Keratinocyte (primary cell): ENCODE measurements around the gene EGFL8. TPM values are rescaled to one million over a fixed set of nuclear protein-coding genes. Genes with fewer than 3 reads are reported as not detected.

ENCODE experiments used
- DNase-seq: peaks from one replicate; pipeline ENCODE4 v3.0.0-alpha.2; 2011; ENCODE audit warnings: low read depth, missing footprints, low spot score
- FAIRE-seq: peaks from 2 replicates; lab custom pipeline; 2011; peaks lifted over from hg19 to GRCh38; lab: Jason Lieb, UNC
- H2AFZ ChIP-seq: 2 replicates; pipeline ENCODE4 v1.6.0; 2012; ENCODE audit warnings: low read length, control low read depth, inconsistent platforms; ENCODE audit not compliant: control insufficient read depth
- H3K27ac ChIP-seq: 2 replicates; pipeline ENCODE4 v1.5.1; 2011; ENCODE audit warnings: low read length; ENCODE audit not compliant: control insufficient read depth, insufficient read depth
- H3K27me3 ChIP-seq: 3 replicates; pipeline ENCODE4 v1.6.0; 2011; ENCODE audit warnings: low read length; ENCODE audit not compliant: control insufficient read depth, insufficient read depth; ENCODE audit errors: extremely low read depth
- H3K36me3 ChIP-seq, 2 experiments: 2 replicates in 1 of 2; 3 replicates in 1 of 2; pipeline ENCODE4 v1.5.1; 2011; ENCODE audit warnings: low read length in 2 of 2, mild to moderate bottlenecking in 1 of 2; ENCODE audit not compliant: control insufficient read depth in 2 of 2, insufficient read depth in 2 of 2; ENCODE audit errors: extremely low read depth in 1 of 2
- H3K4me1 ChIP-seq: 3 replicates; pipeline ENCODE4 v1.5.1; 2011; ENCODE audit warnings: low read length; ENCODE audit not compliant: control insufficient read depth, insufficient read depth; ENCODE audit errors: extremely low read depth
- H3K4me2 ChIP-seq: 3 replicates; pipeline ENCODE4 v1.6.0; 2011; ENCODE audit warnings: low read depth, low read length; ENCODE audit not compliant: control insufficient read depth, insufficient read depth; ENCODE audit errors: extremely low read depth
- H3K4me3 ChIP-seq, 3 experiments: fragments of 200-600 bp in 1 of 3; sonication (generic) in 1 of 3; 2 replicates in 2 of 3; 3 replicates in 1 of 3; pipeline ENCODE4 v1.5.1; 2011 to 2016; ENCODE audit warnings: low read length in 3 of 3, mild to moderate bottlenecking in 3 of 3, control low read depth in 2 of 3, inconsistent platforms in 1 of 3, low read depth in 1 of 3, mixed read lengths in 1 of 3, mixed run types in 1 of 3, moderate library complexity in 1 of 3; ENCODE audit not compliant: control insufficient read depth in 2 of 3, insufficient read depth in 2 of 3; ENCODE audit errors: extremely low read depth in 1 of 3
- H3K79me2 ChIP-seq: 2 replicates; pipeline ENCODE4 v1.6.0; 2012; ENCODE audit warnings: low read length; ENCODE audit not compliant: control insufficient read depth, insufficient read depth
- H3K9ac ChIP-seq: 3 replicates; pipeline ENCODE4 v1.6.0; 2011; ENCODE audit warnings: low read length; ENCODE audit not compliant: control insufficient read depth, insufficient read depth; ENCODE audit errors: extremely low read depth
- H3K9me1 ChIP-seq: 3 replicates; pipeline ENCODE4 v1.6.0; 2011; ENCODE audit warnings: low read length; ENCODE audit not compliant: control insufficient read depth, insufficient read depth; ENCODE audit errors: extremely low read depth
- H3K9me3 ChIP-seq: 2 replicates; pipeline ENCODE4 v1.5.1; 2012; ENCODE audit warnings: low read depth, low read length; ENCODE audit not compliant: control insufficient read depth
- H4K20me1 ChIP-seq: 3 replicates; pipeline ENCODE4 v1.6.0; 2011; ENCODE audit warnings: low read length; ENCODE audit not compliant: control insufficient read depth, insufficient read depth; ENCODE audit errors: extremely low read depth
- CTCF ChIP-seq, 3 experiments: IDR thresholded peaks in 1 of 3; conservative IDR thresholded peaks in 1 of 3; optimal IDR thresholded peaks in 1 of 3; 2 replicates in 2 of 3; 3 replicates in 1 of 3; pipeline versions ENCODE3 to v1.5.1; 2011; ENCODE audit warnings: low read length in 3 of 3, mild to moderate bottlenecking in 3 of 3, moderate library complexity in 2 of 3, control low read depth in 1 of 3, inconsistent platforms in 1 of 3; ENCODE audit not compliant: insufficient read depth in 2 of 3; ENCODE audit errors: extremely low read depth in 1 of 3
- EZH2 ChIP-seq: IDR thresholded peaks from one replicate; pipeline ENCODE4 v1.6.1; 2012; ENCODE audit warnings: inconsistent platforms, mild to moderate bottlenecking, low read length, moderate library complexity
- dilution Hi-C: fragments of 300-500 bp; cut with MboI; formaldehyde crosslinking; loops from one replicate; pipeline ENCODE4 v1.7.0; 2020; ENCODE audit warnings: low sequenced_read_pairs; ENCODE audit not compliant: extremely low pct_ligation_motif_present
- polyA plus RNA-seq, 5 experiments: library from polyadenylated mRNA; depleted of rRNA in 3 of 5; stranded (reverse) in 3 of 5; stranded (forward) in 1 of 5; unstranded in 1 of 5; fragments of >200 nt; gene quantifications; 1 replicate in 1 of 5; 2 replicates in 3 of 5; 3 replicates in 1 of 5; pipeline versions ENCODE4 v1.2.1 to v1.2.3, GENCODE V29; 2011 to 2012; ENCODE audit warnings: missing spikeins in 2 of 5, low read depth in 1 of 5, low replicate concordance in 1 of 5

Gene EGFL8
- polyA plus RNA-seq, 1 donor (not counting 4 experiments of a cell fraction or from before 2014, with no cell fraction given) = 3.7 TPM

GRCh38 chr6:32203426-32204267 lies 39.3 kb downstream of the EGFL8 start:
- no peaks in the 10 kb centered on the region for H3K79me2 ChIP-seq
- H3K27ac ChIP-seq = no peak overlapping the region
- dilution Hi-C loops = no loop called here
- no peaks in the 10 kb centered on the region for H3K36me3 ChIP-seq
- no peaks in the 10 kb centered on the region for H4K20me1 ChIP-seq
- no peak overlapping the region for H3K9ac ChIP-seq
- no peaks in the 10 kb centered on the region for H3K9me1 ChIP-seq
- H3K4me2 ChIP-seq = no peak overlapping the region
- no peaks in the 10 kb centered on the region for H3K9me3 ChIP-seq
- no peak overlapping the region for H2AFZ ChIP-seq
- H3K4me3 ChIP-seq = no peak overlapping the region
- no peaks in the 10 kb centered on the region for H3K27me3 ChIP-seq
- no peak for DNase-seq
- TF ChIP-seq CTCF (optimal IDR thresholded peaks at IDR 0.05 in 1 of 3, IDR thresholded peaks at IDR 0.05 in 1 of 3, conservative IDR thresholded peaks at IDR 0.05 in 1 of 3; ENCODE audit: extremely low read depth in 1 of 3, insufficient read depth in 2 of 3, low read length in 3 of 3) (no peak), EZH2 (no peak)
- no peaks in the 10 kb centered on the region for H3K4me1 ChIP-seq
- no peak for FAIRE-seq

GRCh38 chr6:32204268-32204715 lies 39.9 kb downstream of the EGFL8 start:
- H2AFZ ChIP-seq = no peak overlapping the region
- dilution Hi-C loops = no loop called here
- TF ChIP-seq CTCF (optimal IDR thresholded peaks at IDR 0.05 in 1 of 3, IDR thresholded peaks at IDR 0.05 in 1 of 3, conservative IDR thresholded peaks at IDR 0.05 in 1 of 3; ENCODE audit: extremely low read depth in 1 of 3, insufficient read depth in 2 of 3, low read length in 3 of 3) (no peak), EZH2 (no peak)
- no peak overlapping the region for H3K4me3 ChIP-seq
- no peak for DNase-seq
- no peak overlapping the region for H3K27ac ChIP-seq
- no peak overlapping the region for H3K4me2 ChIP-seq
- H3K9me1 ChIP-seq = no peaks in the 10 kb centered on the region
- H3K79me2 ChIP-seq = no peaks in the 10 kb centered on the region
- H4K20me1 ChIP-seq = no peaks in the 10 kb centered on the region
- no peaks in the 10 kb centered on the region for H3K4me1 ChIP-seq
- no peaks in the 10 kb centered on the region for H3K9me3 ChIP-seq
- no peak for FAIRE-seq
- no peaks in the 10 kb centered on the region for H3K27me3 ChIP-seq
- no peak overlapping the region for H3K9ac ChIP-seq
- no peaks in the 10 kb centered on the region for H3K36me3 ChIP-seq
